H1 (cell line): ENCODE results near the gene CYP46A1. TPM values are rescaled to one million over a fixed set of nuclear protein-coding genes. Genes with fewer than 3 reads are reported as not detected.

Source experiments
- CTCF ChIA-PET: fragments of 300-600 bp; sonication (Branson Sonifier 250); formaldehyde crosslinking; loops from one replicate; lab custom pipeline; 2021; ENCODE audit not compliant: partially characterized antibody; lab: Charles Lee
- POLR2A ChIA-PET: fragments of 300-600 bp; sonication (Branson Sonifier 250); formaldehyde crosslinking; loops from one replicate; lab custom pipeline; 2021; ENCODE audit warnings: inconsistent platforms; ENCODE audit not compliant: partially characterized antibody; lab: Charles Lee
- DNase-seq, 2 experiments: peaks; one replicate each; pipeline versions ENCODE4 v3.0.0 to v3.0.0-alpha.2; 2010 to 2022; ENCODE audit warnings: low spot score in 2 of 2, low read depth in 1 of 2, mixed read lengths in 1 of 2
- FAIRE-seq: peaks from 2 replicates; lab custom pipeline; 2011; peaks lifted over from hg19 to GRCh38; lab: Jason Lieb, UNC
- H2AFZ ChIP-seq: 2 replicates; pipeline ENCODE4 v1.8.1; 2012; ENCODE audit warnings: low read length, inconsistent platforms
- H2AK5ac ChIP-seq: 2 replicates; pipeline ENCODE4 v1.6.1; 2013; ENCODE audit warnings: low read depth, low read length
- H2BK120ac ChIP-seq: replicated peaks from 2 replicates; pipeline ENCODE3; 2013; ENCODE audit warnings: low read depth, low read length, inconsistent platforms
- H2BK12ac ChIP-seq: 2 replicates; pipeline ENCODE4 v1.6.1; 2013; ENCODE audit warnings: low read depth, low read length
- H2BK15ac ChIP-seq: 2 replicates; pipeline ENCODE4 v1.6.1; 2013; ENCODE audit warnings: low read length
- H2BK20ac ChIP-seq: 2 replicates; pipeline ENCODE4 v1.6.1; 2013; ENCODE audit warnings: low read length
- H2BK5ac ChIP-seq: 2 replicates; pipeline ENCODE4 v1.6.1; 2013; ENCODE audit warnings: low read depth, low read length
- H3K14ac ChIP-seq: 2 replicates; pipeline ENCODE4 v1.6.1; 2013; ENCODE audit warnings: inconsistent platforms; ENCODE audit not compliant: insufficient read length
- H3K18ac ChIP-seq: 2 replicates; pipeline ENCODE4 v1.6.1; 2013; ENCODE audit warnings: low read length; ENCODE audit errors: extremely low read depth
- H3K23ac ChIP-seq: 2 replicates; pipeline ENCODE4 v1.6.1; 2013; ENCODE audit warnings: inconsistent platforms; ENCODE audit not compliant: insufficient read length
- H3K23me2 ChIP-seq: 2 replicates; pipeline ENCODE4 v1.6.1; 2013; ENCODE audit warnings: low read depth, low read length
- H3K27ac ChIP-seq: 2 replicates; pipeline ENCODE4 v1.6.1; 2011; ENCODE audit warnings: low read depth, low read length, inconsistent platforms
- H3K27me3 ChIP-seq, 4 experiments: replicated peaks in 1 of 4; 1 replicate in 1 of 4; 2 replicates in 3 of 4; pipeline versions ENCODE4 v1.6.1 to v1.8.1; 2011 to 2013; ENCODE audit warnings: low read length in 3 of 4, mild to moderate bottlenecking in 3 of 4, inconsistent platforms in 2 of 4, mixed read lengths in 2 of 4, moderate library complexity in 1 of 4; ENCODE audit not compliant: control insufficient read depth in 3 of 4, insufficient read depth in 3 of 4; ENCODE audit errors: extremely low read depth in 1 of 4
- H3K36me3 ChIP-seq, 4 experiments: 2 replicates each; pipeline versions ENCODE4 v1.6.1 to v1.8.1; 2011 to 2013; ENCODE audit warnings: mild to moderate bottlenecking in 4 of 4, low read length in 3 of 4, moderate library complexity in 2 of 4, control low read depth in 1 of 4, inconsistent platforms in 1 of 4; ENCODE audit not compliant: insufficient read depth in 4 of 4, control insufficient read depth in 2 of 4
- H3K4ac ChIP-seq: replicated peaks from 2 replicates; pipeline ENCODE3; 2013; ENCODE audit warnings: low read length, low read depth, mixed read lengths, inconsistent platforms; ENCODE audit not compliant: insufficient read length
- H3K4me1 ChIP-seq, 4 experiments: replicated peaks in 1 of 4; 1 replicate in 1 of 4; 2 replicates in 3 of 4; pipeline versions ENCODE4 v1.6.1 to v1.8.1; 2011 to 2013; ENCODE audit warnings: low read length in 3 of 4, inconsistent platforms in 2 of 4, mixed read lengths in 1 of 4; ENCODE audit not compliant: insufficient read depth in 4 of 4, control insufficient read depth in 3 of 4
- H3K4me2 ChIP-seq, 2 experiments: 2 replicates each; pipeline versions ENCODE4 v1.6.1 to v1.8.1; 2011 to 2013; ENCODE audit warnings: low read depth in 2 of 2, low read length in 2 of 2, control low read depth in 1 of 2, inconsistent platforms in 1 of 2, mild to moderate bottlenecking in 1 of 2; ENCODE audit not compliant: insufficient read depth in 1 of 2
- H3K4me3 ChIP-seq, 4 experiments: fragments of 200-600, 300-600 bp in 1 of 4; sonication (generic), shearing (Covaris generic), sonication (Bioruptor Twin) in 1 of 4; 2 replicates each; pipeline versions ENCODE4 v1.5.1 to v1.8.1; 2011 to 2016; ENCODE audit warnings: low read length in 4 of 4, low read depth in 3 of 4, control low read depth in 2 of 4, inconsistent platforms in 2 of 4, mild to moderate bottlenecking in 2 of 4, mixed read lengths in 1 of 4, moderate library complexity in 1 of 4; ENCODE audit not compliant: insufficient read depth in 2 of 4; ENCODE audit errors: extremely low read depth in 1 of 4
- H3K56ac ChIP-seq: replicated peaks from 2 replicates; pipeline ENCODE3; 2013; ENCODE audit warnings: low read depth, mild to moderate bottlenecking, mixed read lengths, low read length, inconsistent platforms; ENCODE audit not compliant: insufficient read length
- H3K79me1 ChIP-seq: 2 replicates; pipeline ENCODE4 v1.6.1; 2013; ENCODE audit warnings: low read depth, low read length, control low read depth
- H3K79me2 ChIP-seq, 2 experiments: 2 replicates each; pipeline versions ENCODE4 v1.6.1 to v1.8.1; 2012 to 2013; ENCODE audit warnings: low read length in 2 of 2, mild to moderate bottlenecking in 2 of 2, inconsistent platforms in 1 of 2; ENCODE audit not compliant: insufficient read depth in 2 of 2, control insufficient read depth in 1 of 2
- H3K9ac ChIP-seq, 4 experiments: replicated peaks in 1 of 4; 1 replicate in 1 of 4; 2 replicates in 3 of 4; pipeline versions ENCODE4 v1.6.1 to v1.8.1; 2011 to 2013; ENCODE audit warnings: low read depth in 3 of 4, low read length in 3 of 4, control low read depth in 2 of 4, mild to moderate bottlenecking in 2 of 4, moderate library complexity in 2 of 4, inconsistent platforms in 1 of 4; ENCODE audit errors: extremely low read depth in 1 of 4
- H3K9me3 ChIP-seq, 2 experiments: 2 replicates each; pipeline versions ENCODE4 v1.6.1 to v1.8.1; 2012 to 2013; ENCODE audit warnings: mild to moderate bottlenecking in 2 of 2, moderate library complexity in 2 of 2, control low read depth in 1 of 2, inconsistent platforms in 1 of 2, low read depth in 1 of 2, low read length in 1 of 2, mixed read lengths in 1 of 2; ENCODE audit not compliant: insufficient read depth in 2 of 2
- H4K20me1 ChIP-seq, 2 experiments: replicated peaks in 1 of 2; 2 replicates each; pipeline versions ENCODE3 to v1.8.1; 2011 to 2013; ENCODE audit warnings: inconsistent platforms in 2 of 2, low read length in 2 of 2, mild to moderate bottlenecking in 1 of 2; ENCODE audit not compliant: insufficient read depth in 2 of 2, control insufficient read depth in 1 of 2
- H4K5ac ChIP-seq: 2 replicates; pipeline ENCODE4 v1.6.1; 2013; ENCODE audit warnings: low read length, low read depth, mixed read lengths, inconsistent platforms; ENCODE audit not compliant: insufficient read length
- H4K8ac ChIP-seq: 2 replicates; pipeline ENCODE4 v1.8.0; 2013; ENCODE audit warnings: mild to moderate bottlenecking, moderate library complexity, low read length, inconsistent platforms; ENCODE audit not compliant: insufficient read depth; ENCODE audit errors: extremely low read depth
- H4K91ac ChIP-seq: replicated peaks from 2 replicates; pipeline ENCODE3; 2013; ENCODE audit warnings: low read length, mixed read lengths, inconsistent platforms; ENCODE audit not compliant: insufficient read length
- BACH1 ChIP-seq: IDR thresholded peaks from 2 replicates; pipeline ENCODE4 v1.6.1; 2012; ENCODE audit warnings: low read length, improper control_type of control experiment
- CHD2 ChIP-seq: IDR thresholded peaks from 2 replicates; pipeline ENCODE4 v1.6.1; 2012; ENCODE audit warnings: low read length, improper control_type of control experiment
- JUN ChIP-seq: IDR thresholded peaks from 2 replicates; pipeline ENCODE4 v1.6.1; 2011; ENCODE audit warnings: low read depth, mild to moderate bottlenecking, improper control_type of control experiment, low read length
- KDM4A ChIP-seq: IDR thresholded peaks from one replicate; pipeline ENCODE4 v1.7.1; 2012; ENCODE audit warnings: low read depth, mild to moderate bottlenecking, moderate library complexity, low read length, inconsistent platforms; ENCODE audit not compliant: severe bottlenecking
- PHF8 ChIP-seq: fragments of 200-600 bp; sonication (generic); conservative IDR thresholded peaks from 2 replicates; pipeline ENCODE4 v1.7.1; 2012; ENCODE audit warnings: low read depth, mild to moderate bottlenecking, inconsistent platforms, low read length, moderate library complexity
- SIX5 ChIP-seq: IDR thresholded peaks from 2 replicates; pipeline ENCODE4 v1.6.1; 2011; ENCODE audit warnings: mild to moderate bottlenecking, low read depth, low read length
- TAF7 ChIP-seq: optimal IDR thresholded peaks from 2 replicates; pipeline ENCODE3; 2011; ENCODE audit warnings: low read depth, mild to moderate bottlenecking, inconsistent platforms, low read length, moderate library complexity, borderline replicate concordance
- WGBS, 2 experiments: shearing (Covaris generic) in 1 of 2; methylation state at CpG; one replicate each; pipeline versions ENCODE4 v1.1.6 to v1.1.7; 2013 to 2015; ENCODE audit warnings: low lambda C conversion rate in 2 of 2, mixed read lengths in 2 of 2, inconsistent platforms in 1 of 2, low coverage in 1 of 2, missing lambda C conversion rate in 1 of 2; ENCODE audit not compliant: insufficient replicate concordance in 2 of 2, insufficient coverage in 1 of 2, insufficient read length in 1 of 2; ENCODE audit errors: extremely low coverage in 1 of 2, missing lambda C conversion rate in 1 of 2; 5-methylcytosine and 5-hydroxymethylcytosine counted together
- polyA plus RNA-seq, 7 experiments: library from polyadenylated mRNA; depleted of rRNA in 3 of 7; stranded (reverse) in 5 of 7; unstranded in 2 of 7; fragments of >200 nt in 5 of 7; fragments of 200-250 nt in 2 of 7; gene quantifications; 1 replicate in 5 of 7; 2 replicates in 1 of 7; 4 replicates in 1 of 7; pipeline versions ENCODE4 v1.2.1 to v1.2.3, GENCODE V29; 2011 to 2013; ENCODE audit warnings: missing spikeins in 2 of 7, mixed read lengths in 2 of 7
- total RNA-seq: library from RNA; stranded (reverse); fragmentation: NEBNext Ultra II Directional; extraction: Animal tissue kit (Norgen Biotek cat#: 25700); gene quantifications from 2 replicates; pipeline ENCODE4 v1.2.1, GENCODE V29; 2021
- TF ChIP-seq, protein P1 (sequence below), 3 experiments: IDR thresholded peaks; 1 replicate in 2 of 3; 2 replicates in 1 of 3; pipeline versions ENCODE4 v1.5.1 to v1.6.1; 2011; ENCODE audit warnings: low read length in 3 of 3, mild to moderate bottlenecking in 3 of 3, inconsistent platforms in 2 of 3, low read depth in 1 of 3, moderate library complexity in 1 of 3; ENCODE audit not compliant: insufficient read depth in 1 of 3; ENCODE audit errors: control extremely low read depth in 1 of 3
- TF ChIP-seq, protein P2 (sequence below): IDR thresholded peaks from 2 replicates; pipeline ENCODE4 v1.6.1; 2011; ENCODE audit warnings: low read length, improper control_type of control experiment

CYP46A1 gene
- total and polyA plus RNA-seq, 2 of the 8 experiments (the other 6 are each of a cell fraction or from before 2014, with no cell fraction given), result 0.41 to 1.3 TPM

DNA sequence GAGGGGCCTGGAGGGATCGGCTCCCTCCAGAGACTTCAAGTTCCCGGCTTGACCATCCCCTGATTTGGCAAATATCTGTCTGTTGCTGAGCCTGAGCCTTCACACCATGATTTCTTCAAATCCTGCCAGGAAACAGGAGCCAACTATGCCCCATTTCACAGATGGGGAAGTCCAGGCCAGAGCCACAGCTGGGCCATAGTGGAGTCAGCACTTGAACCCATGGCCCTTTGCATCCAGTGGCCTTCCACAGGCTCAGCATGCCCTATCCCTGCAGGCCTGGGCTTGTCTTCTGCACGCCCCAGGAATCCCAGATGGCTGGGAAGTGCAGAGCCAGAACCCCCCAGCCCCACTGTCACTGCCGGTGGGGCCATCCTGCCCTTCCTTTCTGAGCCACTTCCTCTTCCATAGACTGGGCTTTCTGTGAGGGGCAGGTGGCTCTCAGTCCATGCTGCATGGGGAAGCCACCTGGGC lies 44.9 kb downstream of the CYP46A1 start:
- peaks cover 0 to 1% of the 10 kb centered on the region in 2 experiments for H4K20me1 ChIP-seq
- H3K14ac ChIP-seq, result no peak overlapping the region
- H3K4me1 ChIP-seq, result peaks cover 0 to 12% (median 7%) of the 10 kb centered on the region in 4 experiments; a peak in 5 of 7 replicates
- H3K27ac ChIP-seq, result no peak overlapping the region
- no peak overlapping the region for H2AFZ ChIP-seq
- peaks cover 2% of the 10 kb centered on the region; the same call in 1 of the 2 replicates for H3K23me2 ChIP-seq
- 0 out of 2 replicates have a peak overlapping the region, but pooled peaks have one; percentile 39 for H2AK5ac ChIP-seq
- 0 out of 7 replicates have a peak, but pooled peaks cover 0 to 3% (median 0%) of the 10 kb centered on the region in 4 experiments for H3K27me3 ChIP-seq
- no peaks in the 10 kb centered on the region; a peak in 1 of 8 replicates for H3K36me3 ChIP-seq
- no peaks in the 10 kb centered on the region for H3K9me3 ChIP-seq
- H2BK5ac ChIP-seq, result no peak overlapping the region
- H3K23ac ChIP-seq, result no peak overlapping the region
- H3K4ac ChIP-seq, result no peak overlapping the region
- no peaks in the 10 kb centered on the region for H3K79me2 ChIP-seq
- H2BK12ac ChIP-seq, result no peak overlapping the region
- H2BK15ac ChIP-seq, result no peak overlapping the region; the same call in 1 of the 2 replicates
- H3K18ac ChIP-seq, result no peak overlapping the region; the same call in 1 of the 2 replicates
- no peak overlapping the region for H3K9ac ChIP-seq
- no peak overlapping the region for H2BK120ac ChIP-seq
- no peak overlapping the region for H4K5ac ChIP-seq
- H2BK20ac ChIP-seq, result peak overlapping the region; percentile 86; the same call in 1 of the 2 replicates
- no peaks in the 10 kb centered on the region for H3K79me1 ChIP-seq
- no peak for FAIRE-seq
- WGBS, 2 experiments, result 71% methylated on average over 4 of the region's 4 CpGs; no CpG with 5 or more reads in 1 of the 2 experiments
- H4K91ac ChIP-seq, result peak overlapping the region; percentile 56
- no peak overlapping the region for H3K4me2 ChIP-seq
- DNase-seq, result peak in 1 of 2 experiments; percentile 37
- H4K8ac ChIP-seq, result no peak overlapping the region
- ChIA-PET POLR2A (no interaction called here), CTCF (interaction anchor here (0.6 to 18.9 kb wide), 25 partner anchors 8 to 257 kb away, joined by 3 to 237 read pairs (median 6); partner anchors contain the start of gene EML1)
- H3K4me3 ChIP-seq, result no peak overlapping the region
- no peak overlapping the region for H3K56ac ChIP-seq
- TF ChIP-seq PHF8 (no peak), JUN (no peak), SIX5 (no peak), BACH1 (no peak), CHD2 (no peak), KDM4A (no peak), TAF7 (no peak)
- TF ChIP-seq, protein P1, sequence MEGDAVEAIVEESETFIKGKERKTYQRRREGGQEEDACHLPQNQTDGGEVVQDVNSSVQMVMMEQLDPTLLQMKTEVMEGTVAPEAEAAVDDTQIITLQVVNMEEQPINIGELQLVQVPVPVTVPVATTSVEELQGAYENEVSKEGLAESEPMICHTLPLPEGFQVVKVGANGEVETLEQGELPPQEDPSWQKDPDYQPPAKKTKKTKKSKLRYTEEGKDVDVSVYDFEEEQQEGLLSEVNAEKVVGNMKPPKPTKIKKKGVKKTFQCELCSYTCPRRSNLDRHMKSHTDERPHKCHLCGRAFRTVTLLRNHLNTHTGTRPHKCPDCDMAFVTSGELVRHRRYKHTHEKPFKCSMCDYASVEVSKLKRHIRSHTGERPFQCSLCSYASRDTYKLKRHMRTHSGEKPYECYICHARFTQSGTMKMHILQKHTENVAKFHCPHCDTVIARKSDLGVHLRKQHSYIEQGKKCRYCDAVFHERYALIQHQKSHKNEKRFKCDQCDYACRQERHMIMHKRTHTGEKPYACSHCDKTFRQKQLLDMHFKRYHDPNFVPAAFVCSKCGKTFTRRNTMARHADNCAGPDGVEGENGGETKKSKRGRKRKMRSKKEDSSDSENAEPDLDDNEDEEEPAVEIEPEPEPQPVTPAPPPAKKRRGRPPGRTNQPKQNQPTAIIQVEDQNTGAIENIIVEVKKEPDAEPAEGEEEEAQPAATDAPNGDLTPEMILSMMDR (IDR thresholded peaks at IDR 0.05; ENCODE audit: control extremely low read depth in 1 of 3, insufficient read depth in 1 of 3, low read depth in 1 of 3, low read length in 3 of 3), result no peak
- TF ChIP-seq, protein P2, sequence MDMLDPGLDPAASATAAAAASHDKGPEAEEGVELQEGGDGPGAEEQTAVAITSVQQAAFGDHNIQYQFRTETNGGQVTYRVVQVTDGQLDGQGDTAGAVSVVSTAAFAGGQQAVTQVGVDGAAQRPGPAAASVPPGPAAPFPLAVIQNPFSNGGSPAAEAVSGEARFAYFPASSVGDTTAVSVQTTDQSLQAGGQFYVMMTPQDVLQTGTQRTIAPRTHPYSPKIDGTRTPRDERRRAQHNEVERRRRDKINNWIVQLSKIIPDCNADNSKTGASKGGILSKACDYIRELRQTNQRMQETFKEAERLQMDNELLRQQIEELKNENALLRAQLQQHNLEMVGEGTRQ, result no peak
